DOHH2 (cell line): Measurements from ENCODE around the gene GCLC.

Experiments
- H3F3A ChIP-seq: fragments of 200-600 bp; sonication (generic), shearing (Covaris generic); 2 replicates; pipeline ENCODE4 v1.6.0; 2016; ENCODE audit warnings: antibody characterized with exemption, mild to moderate bottlenecking; ENCODE audit not compliant: control insufficient read depth, insufficient read depth
- H3K27ac ChIP-seq: fragments of 200-600 bp; sonication (generic); 2 replicates; pipeline ENCODE4 v1.5.1; 2014; ENCODE audit warnings: low read depth, mild to moderate bottlenecking, low read length, moderate library complexity
- H3K27me3 ChIP-seq: fragments of 200-600 bp; sonication (generic); 2 replicates; pipeline ENCODE4 v1.6.1; 2014; ENCODE audit warnings: mild to moderate bottlenecking, low read length, mixed read lengths; ENCODE audit not compliant: control insufficient read depth
- H3K36me3 ChIP-seq: fragments of 200-600 bp; sonication (generic); 2 replicates; pipeline ENCODE4 v1.6.1; 2014; ENCODE audit warnings: mild to moderate bottlenecking, low read length, moderate library complexity, mixed read lengths; ENCODE audit not compliant: control insufficient read depth
- H3K4me1 ChIP-seq: fragments of 200-600 bp; sonication (generic); 2 replicates; pipeline ENCODE4 v1.6.1; 2014; ENCODE audit warnings: mild to moderate bottlenecking, low read length, mixed read lengths; ENCODE audit not compliant: control insufficient read depth
- H3K4me2 ChIP-seq: fragments of 200-600 bp; sonication (generic); 2 replicates; pipeline ENCODE4 v1.6.0; 2014; ENCODE audit warnings: mild to moderate bottlenecking, low read length, moderate library complexity
- H3K4me3 ChIP-seq: fragments of 200-600 bp; sonication (generic); 2 replicates; pipeline ENCODE4 v1.5.1; 2014; ENCODE audit warnings: mild to moderate bottlenecking, low read length, mixed read lengths
- H3K79me2 ChIP-seq: fragments of 200-600 bp; sonication (generic); 2 replicates; pipeline ENCODE4 v1.6.1; 2014; ENCODE audit warnings: mild to moderate bottlenecking, low read length, mixed read lengths; ENCODE audit not compliant: control insufficient read depth
- H3K9me2 ChIP-seq: fragments of 200-600 bp; sonication (generic); replicated peaks from 2 replicates; pipeline ENCODE4 v1.6.1; 2014; ENCODE audit warnings: mild to moderate bottlenecking, low read length, mixed read lengths; ENCODE audit not compliant: control insufficient read depth
- H3K9me3 ChIP-seq: fragments of 200-600 bp; sonication (generic); 2 replicates; pipeline ENCODE4 v1.6.1; 2014; ENCODE audit warnings: antibody characterized with exemption, low read length, mixed read lengths; ENCODE audit not compliant: control insufficient read depth, insufficient read depth
- H4K20me1 ChIP-seq: fragments of 200-600 bp; sonication (generic); 2 replicates; pipeline ENCODE4 v1.6.0; 2014; ENCODE audit warnings: low read depth, mild to moderate bottlenecking, antibody characterized with exemption, low read length, moderate library complexity; ENCODE audit not compliant: control insufficient read depth, insufficient read depth
- CTCF ChIP-seq: fragments of 200-600 bp; sonication (generic); IDR thresholded peaks from one replicate; pipeline ENCODE4 v1.5.1; 2014; ENCODE audit warnings: antibody characterized with exemption, mild to moderate bottlenecking, low read depth, low read length; ENCODE audit not compliant: poor library complexity, severe bottlenecking
- EZH2phosphoT487 ChIP-seq: fragments of 200-600 bp; sonication (generic); IDR thresholded peaks from 2 replicates; pipeline ENCODE4 v1.6.1; 2017; ENCODE audit warnings: borderline replicate concordance, mild to moderate bottlenecking, antibody characterized with exemption, low read length, moderate library complexity, mixed read lengths

Gene GCLC

DNA sequence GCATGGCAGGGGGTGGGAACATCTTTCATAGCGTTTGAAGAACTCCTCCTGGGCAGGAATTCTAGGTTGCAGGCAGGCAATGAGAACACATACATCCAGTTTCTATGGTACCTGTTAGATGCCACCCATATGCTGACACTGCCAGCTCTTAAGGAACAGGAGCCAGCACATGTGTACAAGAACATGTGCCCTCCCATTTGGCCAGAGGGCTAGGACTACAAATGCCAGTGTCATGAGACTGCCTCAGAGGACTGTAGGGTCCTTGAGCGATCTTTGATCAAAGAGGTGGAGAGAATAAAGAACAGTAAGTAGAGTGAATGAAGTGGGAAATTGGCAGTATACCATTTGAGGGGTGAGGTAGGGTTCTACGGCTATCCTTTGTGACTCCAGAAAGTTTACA is 45.8 kb downstream of the GCLC start:
- Histone ChIP-seq H3K4me2 (no peak overlapping the region), H4K20me1 (no peaks in the 10 kb centered on the region), H3K79me2 (no peaks in the 10 kb centered on the region), H3K9me3 (no peaks in the 10 kb centered on the region), H3F3A (no peaks in the 10 kb centered on the region), H3K4me3 (no peak overlapping the region), H3K36me3 (peaks cover 3% of the 10 kb centered on the region; the same call in 1 of the 2 replicates), H3K4me1 (no peaks in the 10 kb centered on the region), H3K27me3 (no peaks in the 10 kb centered on the region), H3K9me2 (no peaks in the 10 kb centered on the region), H3K27ac (no peak overlapping the region)
- no peak for TF ChIP-seq EZH2phosphoT487
- no peak for TF ChIP-seq CTCF

- peaks cover 3% of the 10 kb centered on the region; the same call in 1 of the 2 replicates for H3K36me3 ChIP-seq
- no peak overlapping the region for H3K27ac ChIP-seq
- no peak overlapping the region for H3K4me2 ChIP-seq
- TF ChIP-seq CTCF (no peak), EZH2phosphoT487 (no peak)
- H4K20me1 ChIP-seq: no peaks in the 10 kb centered on the region
- H3K4me3 ChIP-seq: no peak overlapping the region
- H3K9me3 ChIP-seq: no peaks in the 10 kb centered on the region
- no peaks in the 10 kb centered on the region for H3K4me1 ChIP-seq
- H3K27me3 ChIP-seq: no peaks in the 10 kb centered on the region
- H3K9me2 ChIP-seq: no peaks in the 10 kb centered on the region
- H3K79me2 ChIP-seq: no peaks in the 10 kb centered on the region
- H3F3A ChIP-seq: no peaks in the 10 kb centered on the region
These were observed 46.3 kb downstream of the GCLC start for GRCh38 chr6:53498649-53499048.

DNA sequence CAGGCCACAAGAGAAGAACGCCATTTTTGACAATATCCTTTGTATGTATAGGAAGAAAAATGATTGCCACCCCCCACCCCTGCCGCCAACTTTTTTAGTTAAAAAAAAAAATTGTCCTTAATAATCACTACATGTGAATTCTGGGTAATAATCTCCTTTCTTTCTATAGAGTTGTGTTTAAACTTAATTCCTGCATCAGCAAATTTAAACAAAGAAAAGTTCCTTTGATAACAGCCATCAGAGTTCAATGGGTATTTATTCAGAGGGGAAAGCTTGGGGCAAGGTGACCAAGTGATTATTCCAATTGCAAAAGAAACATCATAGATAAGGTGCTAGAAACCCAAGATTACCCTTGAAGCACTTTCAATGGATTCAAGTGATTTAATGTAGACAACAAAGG is 47.0 kb downstream of the GCLC start:
- Histone ChIP-seq H3K9me2 (no peaks in the 10 kb centered on the region), H3K36me3 (peaks cover under 1% of the 10 kb centered on the region; the same call in 1 of the 2 replicates), H3K27me3 (no peaks in the 10 kb centered on the region), H3K4me2 (no peak overlapping the region), H3K27ac (no peak overlapping the region), H3K4me1 (no peaks in the 10 kb centered on the region), H3F3A (no peaks in the 10 kb centered on the region), H3K79me2 (no peaks in the 10 kb centered on the region), H3K9me3 (no peaks in the 10 kb centered on the region), H3K4me3 (no peak overlapping the region), H4K20me1 (no peaks in the 10 kb centered on the region)
- TF ChIP-seq CTCF: no peak
- no peak for TF ChIP-seq EZH2phosphoT487
